Islet precursor cell (in vitro differentiated cells): ENCODE measurements around the gene DPYD.

Experiments
- DNase-seq: peaks from one replicate; pipeline ENCODE4 v3.0.0-alpha.2; 2018

The DPYD gene

GRCh38 chr1:97507863-97508262 lies 413.0 kb downstream of the DPYD start:
- no peak for DNase-seq

DNA sequence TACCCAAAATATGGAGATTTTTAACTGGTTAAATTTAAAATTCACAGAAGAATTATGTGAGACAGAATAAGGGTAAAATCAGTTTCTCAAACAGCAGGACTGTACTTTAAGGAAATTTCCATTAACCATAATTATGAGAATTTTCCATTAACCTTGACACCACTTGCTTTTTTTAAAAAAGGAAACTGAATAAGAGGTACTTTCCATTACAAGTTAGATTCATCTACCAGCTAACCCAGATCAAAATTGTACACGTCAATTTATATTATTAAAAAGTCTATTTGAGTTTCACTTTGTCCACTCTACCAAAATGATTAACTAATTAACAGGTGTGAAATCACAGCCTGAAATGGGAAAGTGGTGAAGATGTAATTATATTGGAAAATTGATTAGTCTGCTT lies 414.5 kb downstream of the DPYD start:
- no peak for DNase-seq

DNA sequence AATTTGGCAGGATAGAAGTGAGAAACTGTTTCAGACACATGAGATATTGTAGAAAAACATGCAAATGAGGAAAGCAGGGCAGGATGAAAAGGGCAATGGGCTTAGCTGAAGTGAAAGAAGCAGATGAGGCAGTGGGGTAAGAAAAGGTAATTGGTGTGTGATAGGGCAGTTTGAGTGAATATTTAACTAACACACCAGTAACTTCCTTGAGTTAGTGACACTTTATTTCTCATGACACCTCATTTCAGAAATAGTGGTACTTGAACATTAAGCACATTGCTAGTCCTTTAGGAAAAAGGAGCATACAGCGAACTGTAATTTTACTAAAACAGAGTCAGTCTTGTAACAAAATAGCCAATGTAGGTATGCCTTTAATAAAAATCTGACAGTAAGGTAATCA lies 415.0 kb downstream of the DPYD start:
- no peak for DNase-seq

- DNase-seq = no peak
These were observed 415.5 kb downstream of the DPYD start for GRCh38 chr1:97505289-97505688.

GRCh38 chr1:97502360-97502759 lies 418.5 kb downstream of the DPYD start:
- DNase-seq = no peak

DNA sequence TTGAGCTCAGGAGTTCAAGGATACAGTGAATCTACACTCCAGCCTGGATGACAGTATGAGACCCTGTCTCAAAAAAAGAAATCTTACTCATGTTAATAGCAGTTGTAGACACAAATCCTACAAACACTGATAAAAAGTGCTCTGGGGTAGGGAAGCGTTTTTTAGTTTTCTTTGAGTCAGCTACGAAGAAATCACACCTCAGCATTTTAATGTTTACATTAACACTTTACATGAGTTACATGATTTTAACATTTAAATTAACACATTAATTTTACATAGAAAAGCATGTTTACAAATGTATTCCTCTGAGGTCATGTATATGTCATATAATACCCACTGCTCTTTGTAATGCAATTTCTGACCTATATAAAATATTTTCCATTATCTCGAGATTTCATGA lies 419.2 kb downstream of the DPYD start:
- no peak for DNase-seq

GRCh38 chr1:97500760-97501159 lies 420.1 kb downstream of the DPYD start:
- peak; percentile 50 for DNase-seq

- no peak for DNase-seq
These were observed 421.2 kb downstream of the DPYD start for GRCh38 chr1:97499667-97500066.

DNA sequence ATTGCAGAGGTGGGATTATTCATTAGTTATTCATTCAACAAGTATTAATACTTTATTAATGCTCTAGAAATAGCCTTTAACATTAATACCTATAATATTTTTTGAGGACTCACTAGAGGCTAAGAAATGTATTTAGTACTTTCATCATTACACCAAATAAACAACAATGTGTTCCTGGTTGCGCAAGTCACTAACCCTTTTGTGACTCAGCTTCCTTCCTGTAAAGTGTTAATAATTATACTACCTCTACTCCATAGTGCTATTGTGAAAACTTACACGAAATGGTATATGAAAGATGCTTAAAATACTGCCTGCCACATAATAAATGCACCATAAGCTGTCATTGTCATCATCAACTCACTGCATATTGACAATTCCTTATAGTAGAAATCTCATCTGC lies 431.0 kb downstream of the DPYD start:
- no peak for DNase-seq

DNA sequence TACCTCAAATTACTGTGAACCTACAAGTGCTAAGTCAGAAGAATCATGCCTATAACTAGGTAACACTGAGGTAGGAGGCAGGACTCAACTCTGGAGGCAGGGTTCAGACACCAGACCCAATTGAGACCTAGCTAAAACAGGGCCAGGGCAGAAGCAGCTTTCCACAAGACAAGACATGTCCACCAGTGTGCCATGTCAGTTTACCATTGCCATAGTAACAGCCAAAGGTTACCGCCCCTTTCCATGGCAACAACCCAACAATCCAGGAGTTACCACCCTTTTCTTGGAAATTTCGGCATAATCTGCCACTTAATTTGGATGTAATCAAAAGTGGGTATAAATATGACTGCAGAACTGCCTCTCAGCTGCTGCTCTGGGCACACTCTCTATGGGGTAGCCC lies 432.3 kb downstream of the DPYD start:
- DNase-seq = no peak

DNA sequence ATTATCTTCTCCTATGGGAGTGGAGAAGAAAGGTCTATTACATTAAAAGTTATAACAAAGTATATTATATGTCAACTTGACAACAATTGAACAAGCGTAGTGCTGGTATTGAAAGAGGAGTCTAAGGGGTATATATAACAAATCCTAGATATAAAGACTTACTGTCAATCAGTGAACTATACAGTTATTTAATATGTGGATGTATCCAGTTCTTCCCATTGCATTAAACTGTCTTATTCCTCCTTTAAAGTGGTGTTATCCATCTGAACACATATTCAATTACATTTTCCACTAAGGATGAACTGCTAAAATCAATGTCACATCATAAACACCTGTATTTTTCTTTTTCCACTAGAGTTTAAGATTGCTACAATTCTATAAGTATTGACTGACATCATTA lies 438.8 kb downstream of the DPYD start:
- DNase-seq = no peak

DNA sequence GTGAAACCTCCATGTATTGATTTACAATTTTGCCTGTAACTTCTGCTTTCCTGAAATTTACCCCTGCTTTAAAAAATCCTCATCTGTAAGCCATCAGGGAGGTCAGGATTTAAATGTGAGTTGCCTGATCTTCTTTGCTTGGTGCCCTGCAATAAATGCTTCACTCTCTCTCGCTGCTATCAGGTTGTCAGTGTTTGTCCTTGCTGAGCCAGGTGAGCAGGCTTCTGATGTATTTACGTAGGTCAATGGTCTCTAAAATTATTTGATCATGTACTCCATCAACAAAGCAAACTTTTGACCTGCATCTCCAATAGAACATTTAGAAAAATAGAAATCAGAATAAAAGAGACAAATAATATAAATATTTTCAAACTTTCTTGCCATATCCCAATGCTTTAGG lies 453.4 kb downstream of the DPYD start:
- DNase-seq = no peak

DNA sequence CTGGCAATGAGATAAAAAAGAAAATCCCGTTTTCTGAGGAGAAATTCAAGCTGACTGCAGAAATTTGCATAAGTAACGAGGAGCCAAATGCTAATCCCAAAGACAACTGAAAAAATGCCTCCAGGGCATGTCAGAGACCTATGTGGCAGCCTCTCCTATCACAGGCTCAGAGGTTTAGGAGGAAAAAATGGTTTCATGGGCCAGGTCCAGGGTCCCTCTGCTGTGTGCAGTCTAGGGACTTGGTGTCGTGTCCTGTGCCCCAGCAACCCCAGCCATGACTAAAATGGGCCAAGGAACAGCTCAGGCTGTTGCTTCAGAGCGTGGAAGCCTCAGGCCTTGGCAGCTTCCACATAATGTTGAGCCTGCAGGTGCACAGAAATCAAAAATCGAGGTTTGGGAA lies 456.5 kb downstream of the DPYD start:
- no peak for DNase-seq

- DNase-seq = no peak
These were observed 459.1 kb downstream of the DPYD start for GRCh38 chr1:97461782-97462181.

DNA sequence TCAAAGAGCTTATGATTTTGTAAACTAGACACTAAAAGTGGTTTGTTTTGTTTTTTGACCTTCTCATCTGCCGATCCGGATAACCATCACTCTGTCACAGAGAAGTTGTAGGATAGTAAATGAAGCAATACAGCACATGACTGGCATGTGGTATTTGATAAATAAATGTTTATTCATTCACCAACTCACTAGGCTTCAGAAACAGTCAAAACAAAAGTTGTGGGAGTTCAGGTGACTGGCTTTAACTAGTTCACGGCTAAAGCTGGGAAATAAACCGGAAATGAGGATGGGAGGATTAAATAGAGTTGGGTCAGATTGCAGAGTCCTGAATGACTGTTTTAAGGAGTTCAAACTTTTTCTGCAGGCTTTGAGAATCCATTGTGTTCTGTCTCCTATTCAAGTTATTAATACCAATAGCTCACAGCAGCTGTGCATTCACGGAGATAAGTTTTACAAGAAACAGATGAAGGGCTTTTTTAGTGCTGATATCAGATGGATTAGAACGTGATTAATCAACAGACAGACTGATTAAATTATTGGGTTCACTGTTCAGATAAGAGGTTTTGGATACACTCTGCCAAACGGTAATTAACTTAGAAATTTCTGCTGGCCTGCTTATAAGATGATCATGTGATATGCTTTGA lies 463.3 kb downstream of the DPYD start:
- no peak for DNase-seq

GRCh38 chr1:97451944-97452343 lies 468.9 kb downstream of the DPYD start:
- DNase-seq = no peak

DNA sequence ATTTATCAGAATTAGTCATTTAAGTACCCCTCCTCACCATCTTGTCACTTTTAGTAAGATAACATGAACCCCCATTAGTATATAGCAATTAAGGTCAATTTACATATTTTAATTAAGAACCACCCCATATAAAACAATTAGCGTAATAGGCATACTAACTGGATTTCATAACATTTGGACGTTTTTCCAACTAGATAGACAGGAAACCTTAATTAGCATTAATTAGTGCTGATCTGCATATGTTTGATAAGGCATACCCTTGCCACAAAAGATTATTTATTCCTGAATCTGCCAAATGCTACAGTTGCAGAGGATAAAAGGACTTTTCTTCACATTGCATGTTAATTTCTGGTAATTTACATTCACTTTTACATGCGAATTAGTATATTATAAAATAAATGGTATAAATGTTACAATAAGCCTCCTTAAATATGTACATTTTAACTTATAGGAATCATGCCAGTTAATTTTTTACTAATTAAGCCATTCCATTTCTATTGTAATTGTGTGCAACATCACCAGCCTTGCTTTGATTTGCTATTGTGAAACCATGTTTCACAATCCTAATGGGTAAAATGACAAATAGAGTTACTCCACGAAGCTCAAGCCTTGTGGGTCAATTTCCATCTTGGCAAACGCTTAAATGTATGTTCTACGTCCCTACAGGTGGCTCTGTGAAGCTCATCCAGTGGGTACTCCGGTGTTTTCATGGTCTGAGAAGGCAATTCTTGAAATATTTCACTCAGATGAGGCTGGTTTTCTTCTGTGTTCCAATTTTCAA lies 469.6 kb downstream of the DPYD start:
- no peak for DNase-seq

DNA sequence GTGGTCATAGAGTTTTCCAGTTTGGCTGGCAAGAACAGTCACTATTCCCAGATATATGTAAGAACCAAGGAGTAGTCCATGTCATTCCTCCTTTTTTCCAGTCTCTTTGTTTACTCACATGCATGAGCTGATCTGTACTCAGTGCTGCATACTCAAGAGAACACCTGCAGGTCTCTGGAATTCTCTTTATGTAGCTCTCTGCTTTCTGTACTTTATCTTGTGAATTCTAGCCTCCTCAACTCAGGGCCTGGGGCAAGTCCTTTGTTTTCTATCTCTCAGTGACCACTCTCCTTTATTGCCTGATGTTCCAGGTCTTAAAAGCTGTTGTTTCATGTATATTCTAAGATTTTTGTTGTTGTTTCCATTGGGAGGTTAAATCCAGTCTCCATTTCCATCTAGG lies 478.9 kb downstream of the DPYD start:
- DNase-seq = peak; percentile 53

DNA sequence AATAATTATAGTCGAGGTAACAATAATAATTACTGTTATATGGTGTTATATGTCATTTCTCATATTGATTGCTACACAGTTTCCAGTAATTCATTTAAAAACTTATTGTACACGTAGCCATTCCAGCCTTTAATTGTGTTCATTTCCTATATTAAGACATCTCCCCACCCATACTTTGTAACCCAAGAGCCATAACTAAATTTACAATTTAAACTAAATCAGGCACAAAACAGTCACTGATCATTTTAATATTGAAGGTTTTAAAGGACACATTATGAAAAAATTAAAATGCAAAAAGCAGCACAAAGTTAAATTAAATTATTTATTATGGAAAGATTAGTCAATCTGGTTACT lies 487.0 kb downstream of the DPYD start:
- no peak for DNase-seq

DNA sequence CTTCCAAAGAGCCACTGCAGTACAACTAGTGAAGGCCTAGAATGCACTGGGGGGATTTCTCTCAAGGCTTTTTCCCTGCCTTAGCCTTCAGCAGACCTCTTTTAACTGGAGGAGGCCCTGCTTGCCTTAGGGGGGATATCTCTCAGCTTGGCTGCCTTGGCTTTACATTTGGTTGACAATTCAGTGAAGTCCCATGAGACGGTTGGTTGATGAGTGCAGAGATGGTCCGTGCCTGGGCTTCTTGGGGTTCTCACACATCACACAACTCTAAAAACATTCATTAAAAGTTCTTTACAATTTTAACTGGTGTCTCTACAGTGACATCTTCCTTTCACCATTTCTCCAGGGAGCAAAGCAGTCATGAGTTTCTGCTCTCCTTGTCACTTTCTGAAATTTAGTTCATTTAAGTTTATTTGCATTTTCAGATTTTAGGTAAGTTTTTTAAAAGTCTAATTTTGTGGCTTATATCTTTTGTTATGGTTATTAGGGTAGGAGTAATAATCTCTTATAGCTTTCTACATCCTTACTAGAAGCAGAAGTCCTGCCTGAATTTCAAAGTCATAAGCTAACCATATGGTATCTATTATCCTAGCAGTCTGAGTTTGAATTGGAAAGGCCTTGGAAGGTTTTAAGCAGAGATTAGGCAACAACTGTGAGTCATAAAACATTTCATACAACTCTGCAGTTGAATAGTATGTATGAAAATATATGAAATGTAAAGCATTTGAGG lies 487.6 kb downstream of the DPYD start:
- no peak for DNase-seq

- DNase-seq = no peak
These were observed 493.5 kb downstream of the DPYD start for GRCh38 chr1:97427371-97427770.

DNA sequence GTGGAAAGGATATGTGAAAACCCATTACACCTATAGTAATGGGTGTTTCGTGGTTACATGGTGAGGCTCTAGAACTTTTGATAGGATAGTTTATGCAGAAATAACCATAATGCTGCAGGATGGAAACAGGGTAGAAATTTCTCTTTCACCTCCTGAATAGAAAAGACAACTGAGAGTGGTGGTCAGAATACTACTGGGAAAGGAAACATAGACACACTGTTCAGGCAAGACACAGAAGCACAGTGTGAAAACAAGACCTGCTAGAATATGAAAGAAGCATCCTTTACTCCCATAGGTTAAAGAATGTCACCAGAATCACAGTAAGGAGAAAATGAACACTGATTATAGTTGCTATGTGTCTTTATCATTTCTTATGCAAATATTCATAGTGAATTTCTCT lies 496.6 kb downstream of the DPYD start:
- no peak for DNase-seq

DNA sequence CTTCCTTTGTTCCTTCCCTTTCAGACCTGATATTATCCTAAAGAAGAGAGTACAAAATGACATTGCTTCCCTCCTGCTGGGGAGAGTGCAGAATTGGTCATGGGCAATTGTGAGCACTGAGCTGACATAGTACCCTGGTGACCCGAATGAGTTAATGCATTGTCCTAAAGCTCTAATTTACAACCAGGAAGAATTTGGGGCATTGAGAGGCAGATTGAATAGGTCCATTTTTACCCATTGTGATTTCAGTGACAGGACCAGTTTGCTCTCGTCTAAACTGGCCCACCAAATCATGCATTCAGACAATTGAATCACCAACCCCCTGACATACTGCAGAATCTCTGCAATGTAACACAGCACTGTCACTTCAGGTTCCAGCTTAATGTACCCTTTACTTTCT lies 497.4 kb downstream of the DPYD start:
- no peak for DNase-seq

DNA sequence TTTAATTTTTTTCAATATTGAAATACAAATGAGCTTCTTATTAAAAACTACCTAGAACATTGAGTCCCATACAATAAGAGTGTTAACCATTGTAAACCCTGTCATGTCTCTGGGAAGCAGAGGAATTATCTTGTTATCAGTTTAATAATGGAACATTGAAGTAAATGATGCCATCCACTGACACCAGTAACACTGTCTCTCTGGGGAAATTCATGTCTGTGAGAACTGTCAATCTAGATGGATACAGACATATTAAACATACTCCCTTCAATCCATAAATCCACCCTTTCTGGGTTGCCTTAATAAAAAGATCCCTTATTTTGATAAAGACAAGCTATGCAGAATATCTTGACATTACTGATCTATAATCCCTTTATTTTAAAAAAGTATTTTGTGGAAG lies 503.2 kb downstream of the DPYD start:
- no peak for DNase-seq
